NOMO-1 treated with DMSO at 0.1 percent for 48 hours (cell line): Measurements from ENCODE around the gene POU2F1.

Source experiments
- DNase-seq: peaks from one replicate; lab custom pipeline; 2025; ENCODE audit not compliant: unreplicated experiment; lab: John Stamatoyannopoulos, UW

Gene POU2F1

DNA sequence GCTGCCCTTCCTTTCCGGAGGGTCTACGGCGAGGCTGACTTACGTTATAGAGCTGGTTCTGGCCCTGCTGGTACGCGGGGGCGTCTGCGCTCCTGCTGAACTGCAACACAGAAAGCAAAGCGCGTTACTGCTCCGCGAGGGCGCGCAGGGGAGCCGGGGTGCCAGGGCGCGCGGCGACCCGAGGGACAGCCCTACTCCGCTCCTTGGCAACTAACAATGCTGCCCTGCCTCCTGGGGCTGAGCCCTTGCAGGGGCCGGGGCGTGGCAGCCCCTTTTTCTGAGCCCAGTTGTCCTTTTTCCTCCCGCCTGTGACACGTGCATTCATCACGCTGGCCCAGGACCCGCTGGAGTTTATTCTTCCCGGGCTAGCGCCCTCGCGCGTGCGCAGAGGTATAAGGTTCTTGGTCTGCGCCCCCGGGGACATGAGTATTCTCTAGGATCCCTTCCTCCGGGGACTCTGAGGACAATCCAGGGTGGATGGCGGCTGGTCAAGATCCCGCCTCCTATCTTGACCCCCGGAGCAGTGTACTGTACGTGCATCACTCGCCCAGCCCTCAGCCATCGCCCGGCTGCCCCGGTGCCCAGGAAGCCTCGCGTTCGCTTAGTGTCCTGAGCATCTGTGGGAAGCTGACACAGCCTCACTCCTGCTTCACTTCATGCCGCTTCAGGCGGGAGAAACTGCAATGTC is 218.8 kb downstream of the POU2F1 start:
- peak; percentile 16 for DNase-seq

DNA sequence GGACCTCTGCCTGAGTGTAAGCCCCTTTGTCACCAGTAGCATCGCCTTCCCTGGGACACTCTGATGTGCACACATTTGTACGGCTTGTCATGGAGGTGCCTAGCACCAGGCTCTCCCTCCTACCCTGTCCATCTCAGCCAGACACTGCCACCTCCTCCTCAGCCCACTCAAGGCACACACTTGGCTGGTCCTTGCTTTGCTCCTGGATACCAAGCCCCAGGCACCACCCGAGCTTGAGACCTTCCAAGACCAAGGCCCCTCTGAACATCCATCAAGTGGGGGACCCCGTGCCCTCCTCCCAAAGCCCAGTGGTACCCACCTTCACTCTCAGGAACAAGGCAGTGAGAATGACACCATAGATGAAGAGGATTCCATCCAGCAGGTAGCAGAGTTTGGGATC is 219.7 kb downstream of the POU2F1 start:
- no peak for DNase-seq

DNA sequence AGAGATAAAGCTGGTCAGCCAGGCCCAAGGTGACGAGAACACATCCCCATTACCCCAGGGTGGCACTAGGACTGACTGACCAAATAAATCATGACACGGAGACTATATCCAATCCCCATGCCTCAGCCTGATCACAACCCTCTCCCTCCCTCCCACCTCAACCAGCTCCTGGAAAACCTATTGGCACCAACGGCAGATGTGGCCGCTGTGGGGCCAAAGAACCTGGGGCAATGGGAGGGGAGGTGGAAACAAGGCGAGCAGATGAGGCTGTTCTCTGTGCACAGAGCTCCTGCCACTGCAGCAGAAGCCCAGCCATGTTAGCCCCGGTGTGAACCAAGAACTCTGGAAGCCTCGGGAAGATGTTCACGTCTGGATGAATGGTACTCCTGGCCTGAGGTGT is 220.1 kb downstream of the POU2F1 start:
- DNase-seq, result no peak

DNA sequence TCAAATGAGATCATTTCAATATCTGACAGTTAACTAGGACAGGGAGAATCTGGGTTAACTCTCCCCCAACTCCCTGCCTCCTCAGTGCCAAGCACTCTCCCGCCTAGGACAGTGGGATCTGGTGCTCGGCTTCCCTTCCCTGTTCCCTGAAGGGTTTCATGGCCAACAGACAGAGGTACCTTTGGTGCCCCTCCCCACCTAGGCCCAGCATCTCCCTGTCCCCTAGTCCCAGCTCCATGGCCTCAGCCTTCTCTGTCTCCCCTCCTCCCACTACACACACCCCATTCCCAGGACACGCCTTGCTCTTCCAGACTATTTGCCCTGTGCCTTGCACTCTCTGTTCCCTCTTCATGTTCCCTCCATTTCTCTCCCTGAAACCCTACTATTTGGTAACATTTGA is 220.5 kb downstream of the POU2F1 start:
- DNase-seq, result no peak

DNA sequence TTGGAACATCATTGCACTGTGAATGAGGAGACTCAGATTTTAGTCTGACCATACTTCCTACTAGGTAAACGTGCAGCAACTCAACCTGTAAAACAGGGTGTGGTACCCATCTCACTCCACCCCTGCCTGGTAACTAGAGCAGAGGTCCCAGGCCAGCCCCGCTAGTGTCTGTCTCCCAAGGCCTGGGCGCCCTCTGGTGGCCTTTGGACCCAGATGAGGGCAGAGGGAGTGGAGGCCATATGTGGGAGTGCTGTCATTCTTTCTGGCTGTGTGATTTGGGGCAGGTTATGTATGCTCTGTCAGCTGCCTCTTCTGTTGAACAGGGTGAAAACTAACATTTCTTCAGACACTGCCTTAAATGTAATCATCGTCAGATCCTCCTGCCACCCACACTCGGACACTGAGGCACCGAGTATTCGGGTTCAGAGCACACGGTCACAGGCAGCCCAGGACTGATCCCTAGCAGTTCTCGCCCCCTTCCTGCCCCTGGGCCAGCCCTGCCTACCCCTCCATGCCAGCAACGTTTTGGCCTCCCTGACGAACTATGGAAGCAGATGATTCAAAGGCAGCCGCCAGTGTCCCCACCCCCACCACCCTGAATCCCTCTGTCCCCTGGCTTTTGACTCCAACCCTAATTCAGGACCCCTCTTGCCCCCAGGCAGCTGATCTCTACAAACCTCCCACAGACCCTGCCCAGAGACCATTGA is 221.6 kb downstream of the POU2F1 start:
- peak; percentile 68 for DNase-seq

DNA sequence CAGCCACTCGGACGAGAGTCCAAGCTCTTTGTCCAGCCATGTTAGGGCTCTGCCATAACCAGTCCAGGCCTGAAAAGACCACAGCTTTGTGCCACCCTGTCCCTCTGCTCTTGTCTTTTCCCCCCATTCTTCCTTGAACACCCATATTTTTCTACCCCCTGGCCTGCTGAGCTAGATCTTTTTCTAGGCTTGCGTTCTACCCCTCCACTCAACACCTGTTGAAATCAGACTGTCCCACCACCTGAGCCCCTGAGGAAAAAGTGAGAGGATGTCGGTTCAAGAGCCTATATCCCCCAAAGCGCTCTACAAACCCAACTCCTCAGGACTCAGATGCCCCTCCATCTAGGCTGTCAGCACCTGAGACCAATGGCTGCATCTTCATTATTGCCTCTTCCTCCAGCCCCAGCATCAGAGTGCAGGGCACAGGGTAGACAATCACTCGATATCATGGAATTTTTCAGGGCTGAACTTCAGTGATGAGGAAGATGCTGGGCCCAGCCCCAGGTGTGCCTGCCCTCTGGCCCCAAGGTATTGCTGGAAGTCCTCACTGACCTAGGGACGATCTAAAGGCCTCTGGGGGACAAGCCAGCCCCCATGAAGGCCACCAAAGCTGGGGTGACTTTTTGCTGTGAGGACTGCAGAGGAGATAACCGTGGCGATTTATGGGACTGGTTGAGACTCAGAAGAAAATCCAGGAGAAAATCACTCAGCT is 222.3 kb downstream of the POU2F1 start:
- no peak for DNase-seq

DNA sequence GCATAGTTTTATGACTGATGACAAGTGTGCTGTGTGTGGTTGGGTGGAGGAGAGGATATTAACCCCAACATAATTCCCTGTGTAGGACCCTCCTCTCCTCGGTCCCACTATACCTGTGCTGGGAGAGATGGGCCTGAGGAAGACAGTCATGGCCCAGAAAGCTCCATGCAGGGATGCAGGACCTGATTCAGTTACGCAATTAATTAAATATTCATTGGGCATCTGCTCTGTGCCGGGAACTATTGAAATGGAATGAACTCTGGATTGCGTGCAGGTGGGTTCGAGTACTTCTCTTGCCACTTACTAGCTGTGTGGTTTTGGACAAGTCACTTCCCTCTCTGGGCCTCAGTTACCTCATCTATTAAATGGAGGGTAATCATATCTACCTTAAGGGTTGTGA is 223.1 kb downstream of the POU2F1 start:
- DNase-seq, result no peak

DNA sequence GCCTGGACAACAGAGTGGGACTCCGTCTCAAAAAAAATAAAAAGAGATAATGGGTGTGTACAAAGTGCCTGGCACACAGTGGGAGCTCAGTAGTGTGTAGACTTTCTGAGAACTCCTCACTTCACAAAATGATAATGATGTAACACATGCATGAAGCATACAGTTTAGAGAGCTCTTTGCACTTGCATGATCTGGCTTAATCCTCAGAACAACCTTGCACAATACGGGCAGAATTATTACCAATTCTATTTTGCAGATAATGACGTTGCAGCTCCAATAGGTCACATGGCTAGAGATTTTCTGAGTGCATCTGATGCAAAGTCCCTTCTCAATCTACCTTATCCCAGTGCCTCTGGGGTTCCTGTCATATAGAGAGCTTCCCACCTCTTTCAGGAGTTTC is 226.3 kb downstream of the POU2F1 start:
- DNase-seq, result peak; percentile 42

DNA sequence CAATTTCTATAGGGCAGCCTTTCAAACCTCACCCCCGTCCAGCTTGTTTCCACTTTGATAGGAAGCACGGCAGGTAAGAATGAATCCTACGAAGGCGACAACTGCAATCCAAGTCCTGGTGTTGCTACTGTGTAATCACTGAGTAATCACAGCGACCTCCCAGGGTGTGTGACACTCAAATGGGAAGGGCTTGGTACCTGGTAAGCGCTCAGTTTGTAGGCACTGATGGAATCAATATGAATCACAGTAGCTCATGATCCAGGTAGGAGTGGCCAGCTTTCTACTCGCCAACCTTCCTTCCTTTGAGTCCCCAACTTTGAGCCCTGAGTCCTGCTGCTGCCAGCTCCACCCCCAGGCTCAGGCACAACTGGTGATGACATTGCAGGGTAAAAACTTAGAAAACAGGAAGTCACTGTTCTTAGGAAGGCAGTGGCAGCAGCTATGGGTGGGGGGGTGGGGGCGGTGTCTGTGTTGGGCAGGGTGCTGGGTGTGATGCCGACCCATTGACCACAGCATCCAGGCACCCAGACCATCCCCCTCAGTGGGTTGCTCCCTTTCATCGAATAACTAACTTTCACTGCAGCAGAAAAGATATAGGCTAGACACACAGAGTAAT is 226.9 kb downstream of the POU2F1 start:
- peak; percentile 87 for DNase-seq

DNA sequence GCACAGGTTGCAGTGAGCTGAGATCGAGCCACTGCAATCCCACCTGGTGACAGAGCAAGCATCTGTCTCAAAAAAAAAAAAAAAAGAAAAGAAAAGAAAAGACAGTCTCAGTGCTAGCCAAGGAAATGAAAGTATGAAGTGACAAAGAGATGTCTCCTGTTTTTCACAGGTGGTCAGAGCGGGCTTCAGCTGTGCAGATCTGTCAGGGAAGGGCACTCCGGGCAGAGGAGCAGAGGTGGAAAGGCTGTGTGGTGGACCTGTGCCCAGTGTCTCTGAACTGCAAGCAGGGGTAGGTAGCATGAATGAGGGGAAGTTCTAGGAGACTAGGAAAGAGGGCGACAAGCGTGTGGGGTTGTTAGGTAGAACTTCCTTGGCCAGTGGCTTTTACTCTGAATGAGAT is 230.2 kb downstream of the POU2F1 start:
- DNase-seq, result no peak

DNA sequence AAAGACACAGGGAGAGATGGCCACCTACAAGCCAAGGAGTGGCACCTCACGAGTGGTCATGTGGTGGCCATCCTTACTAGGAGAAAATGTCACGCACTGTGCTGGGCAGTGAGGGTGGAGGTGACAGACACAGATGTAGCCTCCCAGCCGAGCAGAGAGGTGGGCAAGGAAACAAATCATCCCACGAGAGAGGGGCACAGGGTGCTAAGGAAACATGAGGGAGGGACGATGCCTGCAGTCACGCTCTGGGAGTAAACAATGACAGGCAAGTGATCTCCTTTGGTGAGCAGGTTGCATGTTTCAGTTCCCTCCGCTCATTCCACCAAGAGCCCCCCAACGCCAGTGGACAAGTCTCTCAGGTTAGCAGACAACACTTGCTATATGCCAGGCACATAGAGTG is 231.8 kb downstream of the POU2F1 start:
- DNase-seq, result no peak

DNA sequence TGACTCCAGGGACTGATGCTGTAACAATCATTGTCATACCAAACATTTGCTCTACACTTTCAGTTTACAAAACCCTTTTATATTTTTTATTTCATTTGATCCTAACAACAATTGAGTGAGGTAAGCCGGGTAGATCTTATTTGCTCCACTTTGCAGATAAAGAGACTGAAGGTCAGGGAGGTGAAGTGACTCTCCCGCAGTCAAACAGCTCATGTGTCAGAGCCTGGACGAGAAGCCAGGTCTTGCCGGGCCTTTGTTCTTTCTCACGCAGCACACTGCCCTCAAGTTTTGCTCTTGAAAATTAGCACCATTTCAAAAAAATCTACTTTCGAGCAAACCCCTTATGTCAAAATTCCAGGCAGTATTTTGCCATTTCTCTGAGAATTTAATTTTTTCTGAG is 232.4 kb downstream of the POU2F1 start:
- DNase-seq, result no peak

DNA sequence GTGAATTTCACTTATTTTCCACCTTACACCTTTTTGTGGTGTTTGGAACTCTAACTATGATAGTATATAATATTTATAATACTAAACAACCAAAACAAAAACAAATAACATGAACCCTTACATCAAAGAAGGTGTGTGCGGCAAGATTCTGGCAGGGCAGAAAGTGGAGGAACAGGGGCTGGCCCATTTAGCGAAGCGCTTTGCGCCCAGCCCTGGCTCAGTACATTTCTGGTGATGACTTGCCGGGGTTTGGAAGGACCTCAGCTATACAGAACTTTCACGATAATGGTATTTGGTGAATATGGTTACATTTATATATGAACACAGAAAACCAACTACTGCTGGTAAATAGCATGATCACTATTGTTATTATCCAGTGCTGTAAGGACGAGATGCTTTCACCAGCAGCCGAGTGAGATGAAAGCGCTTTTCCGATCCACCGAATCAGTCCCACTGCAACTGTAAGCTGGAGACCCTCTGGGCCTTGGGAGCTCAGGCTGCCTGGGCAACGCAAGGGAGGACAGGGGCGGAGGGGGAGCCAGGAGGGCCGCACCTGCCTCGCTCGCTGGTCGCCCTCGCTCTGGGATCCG is 233.7 kb downstream of the POU2F1 start:
- no peak for DNase-seq

DNA sequence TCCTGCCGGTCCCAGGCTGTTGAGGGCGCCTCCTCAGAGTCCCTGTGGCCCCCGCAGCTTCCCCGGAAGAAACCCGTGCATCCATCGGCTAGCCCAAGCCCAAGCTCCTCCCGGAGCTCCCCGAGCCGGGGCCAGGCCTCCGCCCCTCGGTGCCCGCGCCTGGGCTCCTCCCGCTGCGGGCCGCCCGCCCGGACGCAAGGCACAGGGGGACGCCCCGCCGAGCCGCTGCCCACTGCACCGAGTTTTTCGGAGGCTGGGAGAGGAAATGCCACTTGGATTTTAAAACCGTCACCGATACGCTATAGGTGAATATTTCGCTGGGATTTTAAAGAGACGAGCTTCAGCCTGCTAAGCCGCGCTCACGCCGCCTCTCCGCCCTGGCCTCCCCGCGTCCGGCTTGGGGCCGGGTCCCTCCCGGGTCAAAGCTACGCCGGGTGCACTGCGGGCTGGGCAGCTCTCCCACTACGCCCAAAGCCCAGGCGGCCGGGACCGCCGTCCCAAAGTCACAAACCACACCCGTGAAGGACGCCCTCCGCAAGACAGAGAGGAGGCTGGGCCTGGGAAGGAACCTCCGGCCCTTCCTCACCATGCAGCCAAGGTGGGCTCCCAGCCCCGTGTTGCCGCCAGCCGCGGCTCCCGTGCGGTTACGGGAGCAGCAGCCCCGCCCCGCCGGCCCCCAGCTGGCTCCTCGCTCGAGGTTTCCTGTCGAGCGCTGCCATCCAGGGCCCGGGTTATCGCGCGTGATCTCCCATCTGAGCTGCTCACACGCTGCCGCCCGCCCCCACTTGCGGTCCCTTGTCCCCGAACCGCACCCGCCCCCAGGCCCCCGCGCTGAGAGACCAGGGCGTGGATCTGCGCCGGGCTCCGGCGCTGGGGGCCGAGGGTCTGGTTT is 234.5 kb downstream of the POU2F1 start:
- peak; percentile 40 for DNase-seq

DNA sequence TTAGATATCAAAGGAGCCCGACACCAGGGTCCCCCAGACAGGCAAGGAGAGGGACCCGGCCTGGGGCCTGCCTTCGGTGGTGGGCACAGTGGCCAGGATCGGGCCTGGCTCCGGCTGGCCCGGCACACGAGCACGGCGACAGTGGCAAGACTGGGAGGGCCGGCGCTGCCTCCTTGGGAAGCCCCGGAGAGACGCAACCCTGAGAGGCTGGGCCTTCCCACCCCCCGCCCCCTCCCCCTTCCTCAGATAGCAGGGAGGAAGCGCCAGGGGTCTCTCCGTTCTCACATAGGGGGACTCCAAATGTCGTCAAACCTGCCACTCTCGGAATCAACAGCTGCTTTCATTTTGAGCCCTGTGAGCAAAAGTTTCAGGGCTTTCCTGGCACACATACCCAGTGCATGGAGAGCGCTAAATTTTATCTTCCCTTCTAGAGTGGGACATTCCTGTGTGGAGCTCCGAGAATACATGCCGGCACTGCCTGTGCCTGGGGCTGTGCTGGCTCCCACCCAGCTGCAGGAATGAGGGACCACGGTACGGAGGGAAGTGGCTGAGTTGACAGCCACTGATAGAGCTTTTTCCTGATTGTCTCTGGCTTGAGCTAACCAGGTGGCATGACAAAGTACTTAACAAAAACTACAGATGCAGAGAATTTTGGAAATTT is 235.2 kb downstream of the POU2F1 start:
- peak; percentile 25 for DNase-seq

DNA sequence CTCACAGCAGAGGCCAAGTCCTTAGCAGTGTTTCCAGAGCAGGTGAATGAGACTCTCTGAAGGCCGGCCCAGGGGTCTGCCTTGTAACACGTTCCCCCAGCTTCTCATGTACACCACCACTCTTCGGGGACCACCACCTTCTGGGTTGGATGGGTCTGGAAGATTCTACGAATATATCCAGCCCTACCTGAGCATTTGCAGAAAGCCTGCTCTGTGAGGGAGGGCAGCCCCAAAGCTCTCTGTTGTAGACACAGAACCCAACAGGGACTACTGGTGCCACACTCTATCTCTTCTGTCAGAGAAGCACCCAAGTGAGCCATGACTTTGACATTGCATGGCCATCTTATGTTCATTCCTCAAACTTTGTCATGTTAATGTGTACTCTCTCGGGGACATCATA is 235.8 kb downstream of the POU2F1 start:
- DNase-seq, result no peak

DNA sequence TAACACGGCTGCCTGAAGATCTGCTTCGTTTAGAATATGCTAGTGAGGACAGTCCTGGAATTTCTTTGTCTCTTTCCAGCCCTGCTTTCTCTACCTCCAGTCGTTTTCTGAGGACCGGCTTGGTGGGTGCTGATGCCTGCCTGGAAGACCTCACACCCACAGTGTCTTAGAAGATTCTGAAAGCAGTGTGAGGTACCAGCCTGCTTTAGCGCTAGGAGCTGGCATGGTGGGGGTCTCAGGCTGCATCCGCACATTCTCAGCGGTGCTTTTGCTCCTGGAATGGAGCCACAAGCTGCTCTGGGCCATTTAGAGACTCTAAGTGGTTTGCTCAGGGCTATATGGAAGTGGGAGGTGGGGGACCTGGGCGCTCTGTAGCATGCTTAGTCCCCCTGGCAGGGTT is 236.2 kb downstream of the POU2F1 start:
- no peak for DNase-seq

DNA sequence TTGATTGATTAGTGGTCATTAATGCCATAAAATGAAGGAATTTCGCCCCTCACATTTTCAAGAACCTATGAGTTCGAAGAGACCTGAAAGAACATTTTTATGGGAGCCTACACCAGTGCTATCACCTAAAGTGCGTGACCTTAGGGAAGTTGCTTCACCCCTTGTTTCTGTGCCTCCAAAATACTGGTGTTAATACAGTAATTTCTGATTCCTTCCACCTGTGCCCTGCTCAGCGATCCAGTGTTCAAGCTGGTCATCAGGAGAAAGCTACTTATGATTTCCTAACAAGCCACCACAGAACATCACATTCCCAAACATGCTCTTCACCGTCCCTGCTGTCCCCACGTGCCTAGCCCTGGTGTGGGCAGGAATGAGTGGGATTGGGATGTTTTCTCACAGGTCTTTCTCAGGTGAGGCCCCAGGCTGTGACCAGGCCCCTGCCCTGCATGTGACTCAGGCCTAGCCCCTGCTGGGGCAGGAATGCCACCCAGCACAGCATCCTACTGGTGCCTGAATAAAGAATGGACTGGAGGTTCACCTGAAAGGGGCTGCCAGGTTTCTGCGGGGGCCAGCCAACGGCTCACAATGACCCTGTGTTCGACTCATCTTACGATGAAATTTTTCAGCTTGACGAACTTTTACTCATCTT is 237.4 kb downstream of the POU2F1 start:
- no peak for DNase-seq

DNA sequence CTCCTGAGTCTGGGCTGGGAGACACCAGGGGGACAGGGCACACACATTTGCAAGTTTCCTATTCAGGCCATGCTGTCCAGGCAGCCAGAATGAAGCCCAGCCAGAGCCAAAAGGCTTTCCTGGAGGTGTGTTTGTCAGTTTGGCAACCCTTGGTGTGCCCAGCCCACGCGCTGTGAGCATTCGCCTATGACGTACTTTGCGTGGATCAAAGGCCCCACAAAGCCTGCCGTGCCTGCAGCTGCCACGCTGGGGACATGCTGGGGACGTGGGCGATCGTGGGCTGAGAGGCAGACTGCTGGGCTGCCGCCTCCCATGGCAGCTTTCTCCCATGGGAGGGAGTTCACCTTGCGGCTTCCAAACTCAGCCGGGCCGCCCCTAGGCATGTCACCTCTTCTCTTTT is 240.2 kb downstream of the POU2F1 start:
- no peak for DNase-seq
